ENCODE results near the gene KIAA0586. TPM values are rescaled to one million over a fixed set of nuclear protein-coding genes. Genes with fewer than 3 reads are reported as not detected.

KIAA0586 gene
- polyA plus RNA-seq, 1 experiment, result 24.6 TPM

DNA sequence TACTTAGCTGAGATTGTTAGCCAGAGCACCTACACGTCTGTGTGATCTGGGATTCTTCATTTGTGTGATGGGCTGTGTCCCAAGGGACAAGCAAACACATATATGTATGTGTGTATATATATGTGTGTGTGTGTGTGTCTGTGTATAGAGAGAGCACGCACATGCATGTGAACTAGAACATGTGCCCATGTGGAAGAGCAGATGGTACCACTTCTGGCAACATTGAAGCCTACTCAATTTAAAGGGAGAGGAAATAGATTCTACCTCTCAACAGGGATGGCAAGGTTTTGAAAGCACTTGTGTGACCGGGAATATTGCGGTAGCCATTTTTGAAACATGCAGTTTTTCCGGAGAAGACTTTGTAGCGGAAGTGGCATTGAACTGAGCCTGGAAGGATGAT, 30.4 kb upstream of the KIAA0586 start:
- H3K9me3 ChIP-seq (ENCODE audit: control insufficient read depth, insufficient read depth, low read length), result no peaks in the 10 kb centered on the region
- no peak for DNase-seq (ENCODE audit: low read depth, low spot score)
- H3K27me3 ChIP-seq (ENCODE audit: control insufficient read depth, insufficient read depth, low read length), result no peaks in the 10 kb centered on the region
- POLR2A ChIA-PET, result no interaction called here
- CTCF ChIA-PET, result interaction anchor here (0.9 to 2.7 kb wide), 3 partner anchors 13 to 17 kb away, joined by 3 to 15 read pairs (median 8); no protein-coding TSS in a partner anchor
- H3K4me3 ChIP-seq (ENCODE audit: low read depth, low read length), result no peak overlapping the region
- H3K27ac ChIP-seq (ENCODE audit: low read depth, low read length), result no peak overlapping the region
- TF ChIP-seq, protein P1, sequence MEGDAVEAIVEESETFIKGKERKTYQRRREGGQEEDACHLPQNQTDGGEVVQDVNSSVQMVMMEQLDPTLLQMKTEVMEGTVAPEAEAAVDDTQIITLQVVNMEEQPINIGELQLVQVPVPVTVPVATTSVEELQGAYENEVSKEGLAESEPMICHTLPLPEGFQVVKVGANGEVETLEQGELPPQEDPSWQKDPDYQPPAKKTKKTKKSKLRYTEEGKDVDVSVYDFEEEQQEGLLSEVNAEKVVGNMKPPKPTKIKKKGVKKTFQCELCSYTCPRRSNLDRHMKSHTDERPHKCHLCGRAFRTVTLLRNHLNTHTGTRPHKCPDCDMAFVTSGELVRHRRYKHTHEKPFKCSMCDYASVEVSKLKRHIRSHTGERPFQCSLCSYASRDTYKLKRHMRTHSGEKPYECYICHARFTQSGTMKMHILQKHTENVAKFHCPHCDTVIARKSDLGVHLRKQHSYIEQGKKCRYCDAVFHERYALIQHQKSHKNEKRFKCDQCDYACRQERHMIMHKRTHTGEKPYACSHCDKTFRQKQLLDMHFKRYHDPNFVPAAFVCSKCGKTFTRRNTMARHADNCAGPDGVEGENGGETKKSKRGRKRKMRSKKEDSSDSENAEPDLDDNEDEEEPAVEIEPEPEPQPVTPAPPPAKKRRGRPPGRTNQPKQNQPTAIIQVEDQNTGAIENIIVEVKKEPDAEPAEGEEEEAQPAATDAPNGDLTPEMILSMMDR (IDR thresholded peaks at IDR 0.05; ENCODE audit: low read depth, low read length), result no peak

DNA sequence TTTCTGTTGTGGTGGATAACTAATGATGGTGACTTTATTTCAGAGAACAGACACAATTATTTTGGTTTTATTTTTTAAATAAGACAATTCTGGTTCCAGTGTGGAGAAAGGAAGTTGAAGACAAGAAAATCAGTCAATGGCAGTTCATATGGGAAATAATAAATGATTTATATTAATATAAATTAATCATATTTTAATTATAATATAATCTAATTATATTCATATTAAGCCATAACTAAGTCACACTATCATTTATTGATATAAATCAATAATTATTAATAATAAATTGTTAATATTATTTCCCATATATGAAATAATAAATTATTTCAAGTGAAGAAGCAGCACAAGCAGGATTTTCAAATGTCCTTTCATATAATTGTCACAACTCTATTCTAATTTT, 29.0 kb upstream of the KIAA0586 start:
- Histone ChIP-seq H3K4me3 (ENCODE audit: low read depth, low read length) (no peak overlapping the region), H3K27ac (ENCODE audit: low read depth, low read length) (no peak overlapping the region), H3K9me3 (ENCODE audit: control insufficient read depth, insufficient read depth, low read length) (no peaks in the 10 kb centered on the region), H3K27me3 (ENCODE audit: control insufficient read depth, insufficient read depth, low read length) (no peaks in the 10 kb centered on the region)
- ChIA-PET POLR2A (no interaction called here), CTCF (interaction anchor here (0.7 kb wide), 1 partner anchor 328 kb away, joined by 3 read pairs; no protein-coding TSS in a partner anchor)
- no peak for DNase-seq (ENCODE audit: low read depth, low spot score)
- TF ChIP-seq, protein P1 (IDR thresholded peaks at IDR 0.05; ENCODE audit: low read depth, low read length), result no peak

DNA sequence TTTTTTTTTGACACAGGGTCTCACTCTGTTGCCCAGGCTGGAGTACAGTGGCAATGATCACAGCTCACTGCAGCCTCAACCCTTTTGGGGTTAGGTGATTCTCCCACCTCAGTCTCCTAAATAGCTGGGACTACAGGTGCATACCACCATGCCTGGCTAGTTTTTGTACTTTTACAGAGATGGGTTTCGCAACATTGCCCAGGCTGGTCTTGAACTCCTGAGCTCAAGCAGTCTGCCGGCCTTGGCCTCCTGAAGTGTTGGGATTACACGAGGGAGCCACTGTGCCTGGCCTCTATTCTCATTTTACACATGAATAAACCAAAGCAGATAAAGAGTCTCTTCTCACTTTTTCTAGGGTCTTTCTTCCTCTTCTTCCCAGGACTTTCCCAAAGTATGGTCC, 28.6 kb upstream of the KIAA0586 start:
- POLR2A ChIA-PET, result no interaction called here
- no peaks in the 10 kb centered on the region for H3K9me3 ChIP-seq (ENCODE audit: control insufficient read depth, insufficient read depth, low read length)
- H3K27ac ChIP-seq (ENCODE audit: low read depth, low read length), result no peak overlapping the region
- no peaks in the 10 kb centered on the region for H3K27me3 ChIP-seq (ENCODE audit: control insufficient read depth, insufficient read depth, low read length)
- DNase-seq (ENCODE audit: low read depth, low spot score), result no peak
- no peak overlapping the region for H3K4me3 ChIP-seq (ENCODE audit: low read depth, low read length)
- CTCF ChIA-PET, result interaction anchor here (0.7 kb wide), 1 partner anchor 328 kb away, joined by 3 read pairs; no protein-coding TSS in a partner anchor
- TF ChIP-seq, protein P1 (IDR thresholded peaks at IDR 0.05; ENCODE audit: low read depth, low read length), result no peak

DNA sequence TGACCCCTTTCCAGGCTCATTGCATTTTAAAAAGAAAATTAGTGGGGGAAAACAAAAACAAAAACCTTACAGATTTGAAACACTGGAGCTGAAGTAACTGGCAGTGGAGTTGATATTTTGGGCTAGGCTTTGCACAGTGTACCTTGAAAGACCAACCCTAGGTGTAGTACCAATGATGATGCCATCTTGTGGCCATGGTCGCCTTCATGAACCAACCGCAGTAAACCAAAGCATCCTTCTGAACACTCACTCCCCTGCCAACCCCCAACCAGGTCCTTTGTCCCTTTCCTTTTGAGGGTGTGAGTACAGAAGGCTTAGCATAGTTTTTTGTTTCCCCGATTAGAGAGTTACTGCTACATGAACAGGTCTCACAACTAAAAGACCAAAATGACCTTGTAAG, 25.9 kb upstream of the KIAA0586 start:
- Histone ChIP-seq H3K27me3 (ENCODE audit: control insufficient read depth, insufficient read depth, low read length) (no peaks in the 10 kb centered on the region), H3K4me3 (ENCODE audit: low read depth, low read length) (no peak overlapping the region), H3K27ac (ENCODE audit: low read depth, low read length) (no peak overlapping the region), H3K9me3 (ENCODE audit: control insufficient read depth, insufficient read depth, low read length) (no peaks in the 10 kb centered on the region)
- TF ChIP-seq, protein P1 (IDR thresholded peaks at IDR 0.05; ENCODE audit: low read depth, low read length), result no peak
- DNase-seq (ENCODE audit: low read depth, low spot score), result no peak
- CTCF ChIA-PET, result no interaction called here
- POLR2A ChIA-PET, result no interaction called here

DNA sequence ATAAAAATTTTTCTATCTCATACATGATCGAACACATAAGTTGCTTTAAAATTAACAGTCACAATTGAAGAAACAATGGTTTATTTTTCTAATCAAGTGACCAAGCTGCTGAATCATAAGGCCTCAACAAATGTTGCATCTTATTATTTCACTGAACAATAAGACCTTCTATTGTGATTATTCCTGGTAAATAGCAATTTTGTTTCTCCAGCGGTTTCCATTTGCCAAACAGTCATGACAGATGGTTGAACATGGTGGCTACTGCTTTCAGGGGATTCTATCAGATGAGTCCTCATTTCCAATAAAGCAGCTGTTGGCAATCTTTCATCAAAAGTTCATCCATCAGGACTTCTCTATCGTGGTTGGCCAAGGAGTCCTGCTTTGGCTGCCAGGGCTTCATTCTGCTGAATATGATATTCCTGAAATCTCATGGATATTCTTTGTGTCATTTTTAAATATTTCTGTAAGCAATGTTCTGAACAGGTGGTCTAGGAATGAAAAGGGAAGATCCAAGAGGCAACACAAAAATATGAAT, 18.8 kb upstream of the KIAA0586 start:
- Histone ChIP-seq H3K27me3 (ENCODE audit: control insufficient read depth, insufficient read depth, low read length) (no peaks in the 10 kb centered on the region), H3K4me3 (ENCODE audit: low read depth, low read length) (no peak overlapping the region), H3K27ac (ENCODE audit: low read depth, low read length) (no peak overlapping the region), H3K9me3 (ENCODE audit: control insufficient read depth, insufficient read depth, low read length) (no peaks in the 10 kb centered on the region)
- POLR2A ChIA-PET, result no interaction called here
- TF ChIP-seq, protein P1 (IDR thresholded peaks at IDR 0.05; ENCODE audit: low read depth, low read length), result no peak
- CTCF ChIA-PET, result no interaction called here
- no peak for DNase-seq (ENCODE audit: low read depth, low spot score)

Measured in AG04450 (cell line).